Testis (tissue), 3 donors: ENCODE measurements around the gene ATP5F1E. TPM values are rescaled to one million over a fixed set of nuclear protein-coding genes. Genes with fewer than 3 reads are reported as not detected.
A peak's percentile ranks its signal among the peaks of the same experiment; 100 is the strongest.

Source experiments
- DNase-seq: peaks from one replicate; pipeline ENCODE4 v3.0.0-alpha.2; 2019
- H3K27ac ChIP-seq, 2 donors: fragments of 200-600 bp; sonication (generic); one replicate each; pipeline ENCODE4 v1.5.1; 2019
- H3K27me3 ChIP-seq: fragments of 200-600 bp; sonication (generic); one replicate; pipeline ENCODE4 v1.5.1; 2019
- H3K36me3 ChIP-seq: fragments of 200-600 bp; sonication (generic); one replicate; pipeline ENCODE4 v1.5.1; 2017; ENCODE audit warnings: low read depth; ENCODE audit errors: missing control alignments
- H3K4me1 ChIP-seq: fragments of 200-600 bp; sonication (generic); one replicate; pipeline ENCODE4 v1.5.1; 2019
- H3K4me3 ChIP-seq, 2 donors: fragments of 200-600 bp; sonication (generic); one replicate each; pipeline ENCODE4 v1.5.1; 2017 to 2019
- H3K9me3 ChIP-seq: fragments of 200-600 bp; sonication (generic); one replicate; pipeline ENCODE4 v1.5.1; 2017
- POLR2A ChIP-seq: fragments of 450-650 bp; IDR thresholded peaks from one replicate; pipeline ENCODE4 v1.6.1; 2017; ENCODE audit warnings: antibody characterized with exemption, mild to moderate bottlenecking, moderate library complexity
- WGBS, 2 donors: methylation state at CpG; one replicate each; pipeline ENCODE4 v1.1.5; 2018; 5-methylcytosine and 5-hydroxymethylcytosine counted together
- intact Hi-C: fragments of 100-400 bp; cut with DNase I; formaldehyde crosslinking; loops from one replicate; pipeline ENCODE4 v1.15.1; 2023; ENCODE audit warnings: low total_unique reads
- polyA plus RNA-seq: library from polyadenylated mRNA; stranded (reverse); fragments of 350-450 nt; fragmentation: Illumina TruSeq; extraction: RNeasy Lipid Tissue Mini Kit (QIAGEN cat#74804); gene quantifications from one replicate; pipeline ENCODE4 v1.2.3, GENCODE V29; 2014; ENCODE audit warnings: low read depth, low replicate concordance; ENCODE audit not compliant: insufficient read depth
- total RNA-seq, 2 donors: library from RNA; depleted of rRNA; stranded (reverse); fragments of >200 nt; gene quantifications; one replicate each; pipeline ENCODE4 v1.2.3, GENCODE V29; 2016
- TF ChIP-seq, protein P1 (sequence below), 3 experiments: fragments of 450-650 bp in 2 of 3; fragments of 200-600 bp in 1 of 3; sonication (generic) in 1 of 3; IDR thresholded peaks; one replicate each; pipeline ENCODE4 v1.5.1; 2016 to 2019; ENCODE audit warnings: antibody characterized with exemption in 3 of 3, mild to moderate bottlenecking in 2 of 3, moderate library complexity in 1 of 3

ATP5F1E gene
- total and polyA plus RNA-seq, 3 donors from 2014 or later, result 24.6 to 76.0 (median 25.5) TPM

DNA sequence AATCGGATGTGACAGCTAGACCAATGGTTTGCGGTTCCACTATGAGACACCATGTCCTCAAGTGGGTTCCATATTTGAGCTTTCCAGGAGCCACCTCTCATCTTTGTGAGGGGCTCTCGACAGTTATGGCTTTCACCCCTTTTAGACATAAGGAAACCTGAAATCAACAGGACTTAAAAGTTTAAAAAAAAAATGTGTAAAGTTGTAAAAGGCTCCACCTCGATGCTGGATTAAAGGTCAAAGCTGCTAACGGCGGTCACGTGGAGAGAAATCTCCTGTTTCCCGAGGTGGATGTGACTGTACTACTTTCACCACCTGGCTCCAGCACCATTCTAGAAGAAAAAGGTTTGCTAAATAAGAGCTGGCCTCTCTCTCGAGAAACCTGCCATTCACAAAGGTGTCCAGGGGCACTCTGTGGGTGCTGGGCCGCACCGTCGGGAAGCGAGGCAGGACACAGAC is 542 bp downstream of the ATP5F1E start:
- no peak for DNase-seq
- intact Hi-C loops, result no loop called here
- Histone ChIP-seq H3K9me3 (no peaks in the 10 kb centered on the region), H3K27ac (peak overlapping the region; percentile 87 to 92), H3K4me1 (peaks cover 18% of the 10 kb centered on the region), H3K36me3 (no peaks in the 10 kb centered on the region), H3K4me3 (peak overlapping the region; percentile 73 to 94), H3K27me3 (no peaks in the 10 kb centered on the region)
- TF ChIP-seq POLR2A, result no peak
- TF ChIP-seq, protein P1, sequence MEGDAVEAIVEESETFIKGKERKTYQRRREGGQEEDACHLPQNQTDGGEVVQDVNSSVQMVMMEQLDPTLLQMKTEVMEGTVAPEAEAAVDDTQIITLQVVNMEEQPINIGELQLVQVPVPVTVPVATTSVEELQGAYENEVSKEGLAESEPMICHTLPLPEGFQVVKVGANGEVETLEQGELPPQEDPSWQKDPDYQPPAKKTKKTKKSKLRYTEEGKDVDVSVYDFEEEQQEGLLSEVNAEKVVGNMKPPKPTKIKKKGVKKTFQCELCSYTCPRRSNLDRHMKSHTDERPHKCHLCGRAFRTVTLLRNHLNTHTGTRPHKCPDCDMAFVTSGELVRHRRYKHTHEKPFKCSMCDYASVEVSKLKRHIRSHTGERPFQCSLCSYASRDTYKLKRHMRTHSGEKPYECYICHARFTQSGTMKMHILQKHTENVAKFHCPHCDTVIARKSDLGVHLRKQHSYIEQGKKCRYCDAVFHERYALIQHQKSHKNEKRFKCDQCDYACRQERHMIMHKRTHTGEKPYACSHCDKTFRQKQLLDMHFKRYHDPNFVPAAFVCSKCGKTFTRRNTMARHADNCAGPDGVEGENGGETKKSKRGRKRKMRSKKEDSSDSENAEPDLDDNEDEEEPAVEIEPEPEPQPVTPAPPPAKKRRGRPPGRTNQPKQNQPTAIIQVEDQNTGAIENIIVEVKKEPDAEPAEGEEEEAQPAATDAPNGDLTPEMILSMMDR (IDR thresholded peaks at IDR 0.05), result no peak
- WGBS, 2 donors, result 13 to 15% methylated on average over 9 to 13 of the region's 13 CpGs

DNA sequence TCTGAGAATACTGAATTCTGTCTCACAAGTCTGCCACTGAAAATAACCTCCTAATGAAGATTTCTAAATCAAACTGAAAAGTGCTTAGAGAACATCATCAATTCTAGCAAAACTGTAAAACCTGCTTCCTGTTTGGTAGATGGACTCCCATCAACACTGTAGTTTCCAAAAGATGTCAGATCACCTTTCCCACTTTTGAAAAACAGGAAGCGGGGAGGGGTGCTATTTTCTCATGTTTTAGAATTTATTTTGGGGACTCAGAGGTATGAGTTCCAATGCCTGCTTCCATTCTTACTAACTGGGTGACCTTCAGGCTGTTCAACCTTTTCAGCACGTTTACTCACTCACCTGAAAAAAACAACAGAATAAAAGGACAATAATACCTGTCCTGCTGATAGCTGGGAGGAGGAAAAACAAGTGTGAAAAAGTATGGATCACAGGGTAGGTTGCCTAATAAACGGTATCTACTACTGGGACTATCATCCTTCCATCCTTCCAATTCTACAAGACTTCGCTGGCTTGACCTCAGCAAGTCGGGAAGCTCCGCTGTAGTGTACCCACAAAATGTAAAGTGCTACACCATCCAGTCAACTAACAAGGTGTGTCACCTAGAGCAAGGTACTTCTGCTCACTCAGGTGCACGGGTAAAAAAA is 1.1 kb downstream of the ATP5F1E start:
- no peak for DNase-seq
- Histone ChIP-seq H3K4me1 (peaks cover 18% of the 10 kb centered on the region), H3K27me3 (no peaks in the 10 kb centered on the region), H3K4me3 (peak overlapping the region; percentile 73 to 94), H3K27ac (peak overlapping the region in 1 of 2 donors; percentile 92), H3K36me3 (no peaks in the 10 kb centered on the region), H3K9me3 (no peaks in the 10 kb centered on the region)
- intact Hi-C loops, result no loop called here
- TF ChIP-seq, protein P1 (IDR thresholded peaks at IDR 0.05), result no peak
- TF ChIP-seq POLR2A, result no peak
- WGBS, 2 donors, result 55% methylated on average over 7 of the region's 7 CpGs

DNA sequence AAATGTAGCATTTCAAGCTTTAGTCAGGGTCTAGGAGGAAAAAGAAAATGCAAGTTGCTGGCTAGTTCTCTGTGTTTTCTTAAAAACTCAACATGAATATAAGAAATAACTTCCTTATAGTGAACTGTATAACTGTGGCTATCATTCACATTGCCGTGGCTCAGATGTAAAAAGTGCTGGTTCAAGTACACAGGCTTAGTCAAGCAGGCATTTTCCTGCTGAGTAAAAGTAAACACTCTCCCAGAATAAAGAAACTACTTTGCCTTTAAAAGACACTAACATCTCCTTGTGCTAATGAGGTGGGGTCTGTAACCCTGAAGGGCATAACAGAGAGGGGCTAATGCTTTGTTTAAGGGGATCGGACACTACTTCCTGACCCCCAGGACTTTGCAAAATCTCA is 3.3 kb downstream of the ATP5F1E start:
- DNase-seq, result no peak
- no peak for TF ChIP-seq POLR2A
- TF ChIP-seq, protein P1 (IDR thresholded peaks at IDR 0.05), result no peak
- Histone ChIP-seq H3K9me3 (no peaks in the 10 kb centered on the region), H3K4me3 (no peak overlapping the region), H3K27ac (no peak overlapping the region), H3K36me3 (no peaks in the 10 kb centered on the region), H3K27me3 (no peaks in the 10 kb centered on the region), H3K4me1 (peaks cover 18% of the 10 kb centered on the region)
- WGBS, 2 donors, result 66 to 69% methylated on average over 2 of the region's 2 CpGs
- intact Hi-C loops, result loop anchor here (10.0 kb wide), 1 partner anchor 144 kb away; no protein-coding TSS in a partner anchor

DNA sequence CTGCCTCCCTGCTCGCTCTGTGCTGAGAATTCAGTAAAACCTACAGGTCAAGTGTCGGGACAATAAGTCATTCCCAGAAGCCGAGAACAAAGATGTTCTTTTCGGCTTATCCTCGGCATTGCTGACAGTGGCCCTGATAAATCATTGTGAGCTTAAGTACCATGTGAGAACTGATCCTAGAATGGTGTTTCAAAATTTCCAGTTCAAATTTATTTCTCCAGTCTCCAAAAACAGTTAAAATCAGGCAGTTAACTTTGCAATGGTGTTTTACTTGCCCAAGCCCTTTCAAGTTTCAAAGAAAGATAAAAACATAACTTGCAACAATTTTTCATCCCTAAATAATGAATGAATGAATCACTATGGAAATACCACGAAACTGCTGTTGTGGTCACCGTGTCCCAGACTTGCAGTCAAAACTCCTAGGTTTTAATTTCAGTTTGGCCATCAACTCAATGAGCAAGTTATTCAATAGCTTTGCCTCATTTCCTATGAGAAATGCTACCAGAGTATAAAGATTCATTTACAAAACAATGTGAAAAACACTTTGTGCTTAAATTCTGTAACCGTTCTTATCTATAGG is 4.3 kb downstream of the ATP5F1E start:
- Histone ChIP-seq H3K4me3 (no peak overlapping the region), H3K27ac (no peak overlapping the region), H3K9me3 (no peaks in the 10 kb centered on the region), H3K27me3 (no peaks in the 10 kb centered on the region), H3K4me1 (peaks cover 18% of the 10 kb centered on the region), H3K36me3 (no peaks in the 10 kb centered on the region)
- no peak for TF ChIP-seq POLR2A
- TF ChIP-seq, protein P1 (IDR thresholded peaks at IDR 0.05), result no peak
- no peak for DNase-seq
- intact Hi-C loops, result loop anchor here (10.0 kb wide), 1 partner anchor 143 kb away; no protein-coding TSS in a partner anchor
- 49 to 56% methylated on average over 8 of the region's 8 CpGs for WGBS, 2 donors
